Keratinocyte (primary cell): ENCODE data around the gene GSTM4. TPM values are rescaled to one million over a fixed set of nuclear protein-coding genes. Genes with fewer than 3 reads are reported as not detected.

ENCODE experiments used
- DNase-seq: peaks from one replicate; pipeline ENCODE4 v3.0.0-alpha.2; 2011; ENCODE audit warnings: low read depth, missing footprints, low spot score
- FAIRE-seq: peaks from 2 replicates; lab custom pipeline; 2011; peaks lifted over from hg19 to GRCh38; lab: Jason Lieb, UNC
- H2AFZ ChIP-seq: 2 replicates; pipeline ENCODE4 v1.6.0; 2012; ENCODE audit warnings: low read length, control low read depth, inconsistent platforms; ENCODE audit not compliant: control insufficient read depth
- H3K27ac ChIP-seq: 2 replicates; pipeline ENCODE4 v1.5.1; 2011; ENCODE audit warnings: low read length; ENCODE audit not compliant: control insufficient read depth, insufficient read depth
- H3K27me3 ChIP-seq: 3 replicates; pipeline ENCODE4 v1.6.0; 2011; ENCODE audit warnings: low read length; ENCODE audit not compliant: control insufficient read depth, insufficient read depth; ENCODE audit errors: extremely low read depth
- H3K36me3 ChIP-seq, 2 experiments: 2 replicates in 1 of 2; 3 replicates in 1 of 2; pipeline ENCODE4 v1.5.1; 2011; ENCODE audit warnings: low read length in 2 of 2, mild to moderate bottlenecking in 1 of 2; ENCODE audit not compliant: control insufficient read depth in 2 of 2, insufficient read depth in 2 of 2; ENCODE audit errors: extremely low read depth in 1 of 2
- H3K4me1 ChIP-seq: 3 replicates; pipeline ENCODE4 v1.5.1; 2011; ENCODE audit warnings: low read length; ENCODE audit not compliant: control insufficient read depth, insufficient read depth; ENCODE audit errors: extremely low read depth
- H3K4me2 ChIP-seq: 3 replicates; pipeline ENCODE4 v1.6.0; 2011; ENCODE audit warnings: low read depth, low read length; ENCODE audit not compliant: control insufficient read depth, insufficient read depth; ENCODE audit errors: extremely low read depth
- H3K4me3 ChIP-seq, 3 experiments: fragments of 200-600 bp in 1 of 3; sonication (generic) in 1 of 3; 2 replicates in 2 of 3; 3 replicates in 1 of 3; pipeline ENCODE4 v1.5.1; 2011 to 2016; ENCODE audit warnings: low read length in 3 of 3, mild to moderate bottlenecking in 3 of 3, control low read depth in 2 of 3, inconsistent platforms in 1 of 3, low read depth in 1 of 3, mixed read lengths in 1 of 3, mixed run types in 1 of 3, moderate library complexity in 1 of 3; ENCODE audit not compliant: control insufficient read depth in 2 of 3, insufficient read depth in 2 of 3; ENCODE audit errors: extremely low read depth in 1 of 3
- H3K79me2 ChIP-seq: 2 replicates; pipeline ENCODE4 v1.6.0; 2012; ENCODE audit warnings: low read length; ENCODE audit not compliant: control insufficient read depth, insufficient read depth
- H3K9ac ChIP-seq: 3 replicates; pipeline ENCODE4 v1.6.0; 2011; ENCODE audit warnings: low read length; ENCODE audit not compliant: control insufficient read depth, insufficient read depth; ENCODE audit errors: extremely low read depth
- H3K9me1 ChIP-seq: 3 replicates; pipeline ENCODE4 v1.6.0; 2011; ENCODE audit warnings: low read length; ENCODE audit not compliant: control insufficient read depth, insufficient read depth; ENCODE audit errors: extremely low read depth
- H3K9me3 ChIP-seq: 2 replicates; pipeline ENCODE4 v1.5.1; 2012; ENCODE audit warnings: low read depth, low read length; ENCODE audit not compliant: control insufficient read depth
- H4K20me1 ChIP-seq: 3 replicates; pipeline ENCODE4 v1.6.0; 2011; ENCODE audit warnings: low read length; ENCODE audit not compliant: control insufficient read depth, insufficient read depth; ENCODE audit errors: extremely low read depth
- EZH2 ChIP-seq: IDR thresholded peaks from one replicate; pipeline ENCODE4 v1.6.1; 2012; ENCODE audit warnings: inconsistent platforms, mild to moderate bottlenecking, low read length, moderate library complexity
- dilution Hi-C: fragments of 300-500 bp; cut with MboI; formaldehyde crosslinking; loops from one replicate; pipeline ENCODE4 v1.7.0; 2020; ENCODE audit warnings: low sequenced_read_pairs; ENCODE audit not compliant: extremely low pct_ligation_motif_present
- polyA plus RNA-seq, 5 experiments: library from polyadenylated mRNA; depleted of rRNA in 3 of 5; stranded (reverse) in 3 of 5; stranded (forward) in 1 of 5; unstranded in 1 of 5; fragments of >200 nt; gene quantifications; 1 replicate in 1 of 5; 2 replicates in 3 of 5; 3 replicates in 1 of 5; pipeline versions ENCODE4 v1.2.1 to v1.2.3, GENCODE V29; 2011 to 2012; ENCODE audit warnings: missing spikeins in 2 of 5, low read depth in 1 of 5, low replicate concordance in 1 of 5
- TF ChIP-seq, protein P1 (sequence below), 3 experiments: IDR thresholded peaks in 1 of 3; conservative IDR thresholded peaks in 1 of 3; optimal IDR thresholded peaks in 1 of 3; 2 replicates in 2 of 3; 3 replicates in 1 of 3; pipeline versions ENCODE3 to v1.5.1; 2011; ENCODE audit warnings: low read length in 3 of 3, mild to moderate bottlenecking in 3 of 3, moderate library complexity in 2 of 3, control low read depth in 1 of 3, inconsistent platforms in 1 of 3; ENCODE audit not compliant: insufficient read depth in 2 of 3; ENCODE audit errors: extremely low read depth in 1 of 3

GSTM4 gene
- polyA plus RNA-seq, 1 donor (not counting 4 experiments of a cell fraction or from before 2014, with no cell fraction given), result 15.9 TPM

DNA sequence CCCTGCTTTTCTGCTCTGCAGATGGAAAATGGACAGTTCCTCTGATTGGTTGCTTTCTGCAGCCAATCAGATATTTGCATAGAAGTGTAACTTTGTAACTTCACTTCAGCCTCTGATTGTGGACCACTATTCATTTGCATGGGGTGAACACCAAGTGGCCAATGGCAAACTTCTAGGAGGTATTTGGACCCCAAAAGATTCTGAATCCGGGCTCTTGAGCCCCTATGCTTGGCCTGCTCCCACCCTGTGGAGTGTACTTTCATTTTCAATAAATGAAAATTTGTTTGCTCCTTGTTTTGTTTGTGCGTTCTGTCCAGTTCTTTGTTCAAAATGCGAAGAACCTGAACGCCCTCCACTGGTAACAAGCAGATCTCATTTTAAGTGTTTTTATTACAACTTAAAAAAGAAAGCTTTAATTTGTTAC lies 6.4 kb upstream of the GSTM4 start:
- Histone ChIP-seq H3K79me2 (no peaks in the 10 kb centered on the region), H3K36me3 (no peaks in the 10 kb centered on the region), H4K20me1 (no peaks in the 10 kb centered on the region), H3K4me1 (no peaks in the 10 kb centered on the region), H3K9ac (no peak overlapping the region), H3K9me3 (no peaks in the 10 kb centered on the region), H2AFZ (no peak overlapping the region), H3K9me1 (no peaks in the 10 kb centered on the region), H3K4me2 (no peak overlapping the region), H3K4me3 (no peak overlapping the region), H3K27me3 (no peaks in the 10 kb centered on the region), H3K27ac (no peak overlapping the region)
- no peak for DNase-seq
- dilution Hi-C loops, result no loop called here
- FAIRE-seq, result no peak
- TF ChIP-seq, protein P1, sequence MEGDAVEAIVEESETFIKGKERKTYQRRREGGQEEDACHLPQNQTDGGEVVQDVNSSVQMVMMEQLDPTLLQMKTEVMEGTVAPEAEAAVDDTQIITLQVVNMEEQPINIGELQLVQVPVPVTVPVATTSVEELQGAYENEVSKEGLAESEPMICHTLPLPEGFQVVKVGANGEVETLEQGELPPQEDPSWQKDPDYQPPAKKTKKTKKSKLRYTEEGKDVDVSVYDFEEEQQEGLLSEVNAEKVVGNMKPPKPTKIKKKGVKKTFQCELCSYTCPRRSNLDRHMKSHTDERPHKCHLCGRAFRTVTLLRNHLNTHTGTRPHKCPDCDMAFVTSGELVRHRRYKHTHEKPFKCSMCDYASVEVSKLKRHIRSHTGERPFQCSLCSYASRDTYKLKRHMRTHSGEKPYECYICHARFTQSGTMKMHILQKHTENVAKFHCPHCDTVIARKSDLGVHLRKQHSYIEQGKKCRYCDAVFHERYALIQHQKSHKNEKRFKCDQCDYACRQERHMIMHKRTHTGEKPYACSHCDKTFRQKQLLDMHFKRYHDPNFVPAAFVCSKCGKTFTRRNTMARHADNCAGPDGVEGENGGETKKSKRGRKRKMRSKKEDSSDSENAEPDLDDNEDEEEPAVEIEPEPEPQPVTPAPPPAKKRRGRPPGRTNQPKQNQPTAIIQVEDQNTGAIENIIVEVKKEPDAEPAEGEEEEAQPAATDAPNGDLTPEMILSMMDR (optimal IDR thresholded peaks at IDR 0.05 in 1 of 3, IDR thresholded peaks at IDR 0.05 in 1 of 3, conservative IDR thresholded peaks at IDR 0.05 in 1 of 3; ENCODE audit: extremely low read depth in 1 of 3, insufficient read depth in 2 of 3, low read length in 3 of 3), result no peak
- TF ChIP-seq EZH2, result no peak

DNA sequence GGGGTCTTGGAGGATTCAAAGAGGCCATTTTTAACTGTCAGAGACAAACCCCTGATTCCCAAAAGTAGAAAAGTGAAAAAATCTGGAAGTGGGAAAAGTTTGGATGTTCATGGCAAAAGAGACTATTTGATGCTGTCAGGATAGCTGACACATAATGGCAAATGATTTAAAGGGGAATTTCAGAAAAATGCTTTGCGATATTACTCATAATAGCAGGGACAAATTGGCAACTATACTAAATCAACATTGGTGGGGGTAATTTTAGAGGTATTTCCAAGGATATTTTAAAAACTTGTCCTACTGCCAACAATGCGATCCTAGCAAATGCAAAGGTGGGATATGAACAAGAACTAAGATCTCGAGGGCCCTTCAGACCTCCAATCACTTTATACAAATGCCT lies 5.3 kb upstream of the GSTM4 start:
- Histone ChIP-seq H3K9ac (no peak overlapping the region), H3K79me2 (no peaks in the 10 kb centered on the region), H4K20me1 (no peaks in the 10 kb centered on the region), H2AFZ (no peak overlapping the region), H3K27me3 (no peaks in the 10 kb centered on the region), H3K4me2 (no peak overlapping the region), H3K9me1 (no peaks in the 10 kb centered on the region), H3K27ac (no peak overlapping the region), H3K4me3 (no peak overlapping the region), H3K9me3 (no peaks in the 10 kb centered on the region), H3K36me3 (no peaks in the 10 kb centered on the region), H3K4me1 (peaks cover 5% of the 10 kb centered on the region)
- dilution Hi-C loops, result no loop called here
- DNase-seq (no peak), FAIRE-seq (no peak)
- TF ChIP-seq, protein P1 (optimal IDR thresholded peaks at IDR 0.05 in 1 of 3, IDR thresholded peaks at IDR 0.05 in 1 of 3, conservative IDR thresholded peaks at IDR 0.05 in 1 of 3; ENCODE audit: extremely low read depth in 1 of 3, insufficient read depth in 2 of 3, low read length in 3 of 3), result no peak
- TF ChIP-seq EZH2, result no peak
